K562 (cell line): ENCODE measurements around the gene ADD1. TPM values are rescaled to one million over a fixed set of nuclear protein-coding genes. Genes with fewer than 3 reads are reported as not detected.

ENCODE experiments used
- DPF2 ChIP-seq: fragments of 450-650 bp; IDR thresholded peaks from 2 replicates; pipeline ENCODE4 v1.6.1; 2016
- KDM5B ChIP-seq: fragments of 200-600 bp; sonication (generic); IDR thresholded peaks from 2 replicates; pipeline ENCODE4 v1.6.1; 2012; ENCODE audit warnings: low read depth, mild to moderate bottlenecking, moderate library complexity, low read length, control low read depth, inconsistent platforms; ENCODE audit not compliant: insufficient replicate concordance
- NFIC ChIP-seq: fragments of 450-650 bp; IDR thresholded peaks from 2 replicates; pipeline ENCODE4 v1.6.1; 2017; ENCODE audit warnings: mild to moderate bottlenecking, inconsistent platforms
- ZBTB7A ChIP-seq: IDR thresholded peaks from 2 replicates; pipeline ENCODE4 v1.6.1; 2011; ENCODE audit warnings: low read depth, mild to moderate bottlenecking, low read length, moderate library complexity, borderline replicate concordance; ENCODE audit not compliant: control insufficient read depth
- polyA plus RNA-seq, 8 experiments: library from polyadenylated mRNA; depleted of rRNA in 4 of 8; stranded (reverse) in 5 of 8; unstranded in 3 of 8; fragments of >200 nt; fragmentation: Nextera tagmentation in 2 of 8; fragmentation: Illumina TruSeq in 1 of 8; extraction: Ambion mirVana in 2 of 8; extraction: Trizol in 1 of 8; gene quantifications; 2 replicates each; pipeline versions ENCODE4 v1.2.1 to v1.2.3, GENCODE V29; 2011 to 2014; ENCODE audit warnings: inconsistent platforms in 1 of 8, missing spikeins in 1 of 8
- total RNA-seq, 7 experiments: library from RNA; depleted of rRNA in 6 of 7; stranded (reverse); fragments of >200 nt in 6 of 7; fragmentation: Illumina TruSeq in 2 of 7; extraction: Trizol in 2 of 7; gene quantifications; 2 replicates each; pipeline versions ENCODE4 v1.2.1 to v1.2.3, GENCODE V29; 2011 to 2021; ENCODE audit warnings: low replicate concordance in 1 of 7
- TF ChIP-seq, protein P1 (sequence below): fragments of 250-450 bp; sonication (Bioruptor Pico); IDR thresholded peaks from 2 replicates; pipeline ENCODE4 v1.4.0; 2020
- TF ChIP-seq, protein P2 (sequence below): fragments of 250-450 bp; sonication (Bioruptor Pico); IDR thresholded peaks from 2 replicates; pipeline ENCODE4 v1.8.0; 2021; ENCODE audit warnings: mild to moderate bottlenecking, moderate library complexity

The ADD1 gene
- total and polyA plus RNA-seq, 9 of the 15 experiments (the other 6 are each of a cell fraction or from before 2014, with no cell fraction given) = 17.5 to 153 (median 74.0) TPM

DNA sequence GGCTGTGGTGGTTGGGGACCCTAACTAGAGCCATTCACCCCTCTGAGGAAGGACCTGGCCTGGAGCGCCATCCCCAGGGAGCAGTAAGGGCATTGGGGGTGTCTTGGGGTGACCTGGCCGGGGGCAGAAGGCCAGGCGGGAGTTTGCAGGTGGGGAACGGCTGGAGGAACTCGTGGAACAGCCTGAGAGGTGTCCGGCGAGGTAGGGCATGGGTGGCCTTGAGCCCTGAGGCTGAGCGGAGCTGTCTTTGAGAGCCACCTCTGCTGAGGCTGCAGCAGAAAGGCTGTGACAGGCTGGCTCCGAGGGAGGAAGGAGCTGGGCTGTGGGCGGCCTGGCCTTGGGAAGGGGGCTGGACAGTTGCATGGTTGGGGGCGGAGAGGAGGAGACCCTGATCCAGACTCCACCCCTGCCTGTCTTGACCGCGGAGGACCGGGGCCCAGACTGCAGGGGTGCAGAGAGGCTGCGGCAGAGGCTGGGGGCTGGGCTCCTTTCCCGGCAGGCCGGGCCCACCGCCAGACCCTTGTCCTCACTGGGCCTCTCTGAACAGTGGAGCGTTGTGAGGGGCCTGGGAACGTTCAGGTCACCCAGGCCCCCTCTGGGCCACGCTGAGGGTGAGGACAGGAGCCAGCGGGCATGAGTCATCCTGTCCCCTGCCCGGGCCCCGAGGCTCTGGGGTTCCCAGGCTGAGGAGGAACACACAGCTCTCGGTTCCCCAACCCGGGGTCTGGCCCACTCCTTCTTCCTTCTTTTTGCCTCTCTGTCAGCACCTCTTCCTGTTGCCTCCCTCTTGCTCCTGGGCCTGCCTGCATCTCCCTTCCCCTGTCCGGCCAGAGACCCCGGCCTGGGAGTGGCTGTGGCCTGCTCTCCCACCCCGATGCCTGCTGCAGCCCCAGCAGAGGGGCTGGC is 42.7 kb upstream of the ADD1 start (continued):
- TF ChIP-seq, protein P1, sequence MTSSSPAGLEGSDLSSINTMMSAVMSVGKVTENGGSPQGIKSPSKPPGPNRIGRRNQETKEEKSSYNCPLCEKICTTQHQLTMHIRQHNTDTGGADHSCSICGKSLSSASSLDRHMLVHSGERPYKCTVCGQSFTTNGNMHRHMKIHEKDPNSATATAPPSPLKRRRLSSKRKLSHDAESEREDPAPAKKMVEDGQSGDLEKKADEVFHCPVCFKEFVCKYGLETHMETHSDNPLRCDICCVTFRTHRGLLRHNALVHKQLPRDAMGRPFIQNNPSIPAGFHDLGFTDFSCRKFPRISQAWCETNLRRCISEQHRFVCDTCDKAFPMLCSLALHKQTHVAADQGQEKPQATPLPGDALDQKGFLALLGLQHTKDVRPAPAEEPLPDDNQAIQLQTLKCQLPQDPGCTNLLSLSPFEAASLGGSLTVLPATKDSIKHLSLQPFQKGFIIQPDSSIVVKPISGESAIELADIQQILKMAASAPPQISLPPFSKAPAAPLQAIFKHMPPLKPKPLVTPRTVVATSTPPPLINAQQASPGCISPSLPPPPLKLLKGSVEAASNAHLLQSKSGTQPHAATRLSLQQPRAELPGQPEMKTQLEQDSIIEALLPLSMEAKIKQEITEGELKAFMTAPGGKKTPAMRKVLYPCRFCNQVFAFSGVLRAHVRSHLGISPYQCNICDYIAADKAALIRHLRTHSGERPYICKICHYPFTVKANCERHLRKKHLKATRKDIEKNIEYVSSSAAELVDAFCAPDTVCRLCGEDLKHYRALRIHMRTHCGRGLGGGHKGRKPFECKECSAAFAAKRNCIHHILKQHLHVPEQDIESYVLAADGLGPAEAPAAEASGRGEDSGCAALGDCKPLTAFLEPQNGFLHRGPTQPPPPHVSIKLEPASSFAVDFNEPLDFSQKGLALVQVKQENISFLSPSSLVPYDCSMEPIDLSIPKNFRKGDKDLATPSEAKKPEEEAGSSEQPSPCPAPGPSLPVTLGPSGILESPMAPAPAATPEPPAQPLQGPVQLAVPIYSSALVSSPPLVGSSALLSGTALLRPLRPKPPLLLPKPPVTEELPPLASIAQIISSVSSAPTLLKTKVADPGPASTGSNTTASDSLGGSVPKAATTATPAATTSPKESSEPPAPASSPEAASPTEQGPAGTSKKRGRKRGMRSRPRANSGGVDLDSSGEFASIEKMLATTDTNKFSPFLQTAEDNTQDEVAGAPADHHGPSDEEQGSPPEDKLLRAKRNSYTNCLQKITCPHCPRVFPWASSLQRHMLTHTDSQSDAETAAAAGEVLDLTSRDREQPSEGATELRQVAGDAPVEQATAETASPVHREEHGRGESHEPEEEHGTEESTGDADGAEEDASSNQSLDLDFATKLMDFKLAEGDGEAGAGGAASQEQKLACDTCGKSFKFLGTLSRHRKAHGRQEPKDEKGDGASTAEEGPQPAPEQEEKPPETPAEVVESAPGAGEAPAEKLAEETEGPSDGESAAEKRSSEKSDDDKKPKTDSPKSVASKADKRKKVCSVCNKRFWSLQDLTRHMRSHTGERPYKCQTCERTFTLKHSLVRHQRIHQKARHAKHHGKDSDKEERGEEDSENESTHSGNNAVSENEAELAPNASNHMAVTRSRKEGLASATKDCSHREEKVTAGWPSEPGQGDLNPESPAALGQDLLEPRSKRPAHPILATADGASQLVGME (CRISPR knock-in tag) = no peak
- TF ChIP-seq DPF2 (peak; percentile 18; the same call in 1 of the 2 replicates), ZBTB7A (0 out of 2 replicates have a peak, but pooled peaks have one; percentile 60), NFIC (0 out of 2 replicates have a peak, but pooled peaks have one; percentile 18), KDM5B (peak; percentile 23)
- TF ChIP-seq, protein P2, sequence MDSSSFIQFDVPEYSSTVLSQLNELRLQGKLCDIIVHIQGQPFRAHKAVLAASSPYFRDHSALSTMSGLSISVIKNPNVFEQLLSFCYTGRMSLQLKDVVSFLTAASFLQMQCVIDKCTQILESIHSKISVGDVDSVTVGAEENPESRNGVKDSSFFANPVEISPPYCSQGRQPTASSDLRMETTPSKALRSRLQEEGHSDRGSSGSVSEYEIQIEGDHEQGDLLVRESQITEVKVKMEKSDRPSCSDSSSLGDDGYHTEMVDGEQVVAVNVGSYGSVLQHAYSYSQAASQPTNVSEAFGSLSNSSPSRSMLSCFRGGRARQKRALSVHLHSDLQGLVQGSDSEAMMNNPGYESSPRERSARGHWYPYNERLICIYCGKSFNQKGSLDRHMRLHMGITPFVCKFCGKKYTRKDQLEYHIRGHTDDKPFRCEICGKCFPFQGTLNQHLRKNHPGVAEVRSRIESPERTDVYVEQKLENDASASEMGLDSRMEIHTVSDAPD (CRISPR knock-in tag) = no peak
